H1 (cell line): ENCODE data around the gene TRIM7. TPM values are rescaled to one million over a fixed set of nuclear protein-coding genes. Genes with fewer than 3 reads are reported as not detected.

Source experiments
- CEBPB ChIP-seq: IDR thresholded peaks from 2 replicates; pipeline ENCODE4 v1.6.1; 2012; ENCODE audit warnings: low read depth, low read length
- CTBP2 ChIP-seq: IDR thresholded peaks from 2 replicates; pipeline ENCODE4 v1.7.0; 2011; ENCODE audit warnings: borderline replicate concordance, mild to moderate bottlenecking, moderate library complexity, mixed read lengths, low read length; ENCODE audit not compliant: insufficient read depth, insufficient read length
- FOSL1 ChIP-seq: IDR thresholded peaks from 2 replicates; pipeline ENCODE4 v1.6.1; 2011; ENCODE audit warnings: mild to moderate bottlenecking, low read depth, low read length, moderate library complexity; ENCODE audit not compliant: insufficient read depth
- SUZ12 ChIP-seq: fragments of 200-600 bp; sonication (generic); IDR thresholded peaks from 2 replicates; pipeline ENCODE4 v1.6.1; 2012; ENCODE audit warnings: mild to moderate bottlenecking, inconsistent platforms, low read length, moderate library complexity, mixed read lengths
- polyA plus RNA-seq, 7 experiments: library from polyadenylated mRNA; depleted of rRNA in 3 of 7; stranded (reverse) in 5 of 7; unstranded in 2 of 7; fragments of >200 nt in 5 of 7; fragments of 200-250 nt in 2 of 7; gene quantifications; 1 replicate in 5 of 7; 2 replicates in 1 of 7; 4 replicates in 1 of 7; pipeline versions ENCODE4 v1.2.1 to v1.2.3, GENCODE V29; 2011 to 2013; ENCODE audit warnings: missing spikeins in 2 of 7, mixed read lengths in 2 of 7
- total RNA-seq: library from RNA; stranded (reverse); fragmentation: NEBNext Ultra II Directional; extraction: Animal tissue kit (Norgen Biotek cat#: 25700); gene quantifications from 2 replicates; pipeline ENCODE4 v1.2.1, GENCODE V29; 2021
- TF ChIP-seq, protein P1 (sequence below): fragments of 300-600 bp; sonication (generic); IDR thresholded peaks from 2 replicates; pipeline ENCODE4 v1.7.1; 2012; ENCODE audit warnings: low read length, moderate library complexity, mild to moderate bottlenecking, inconsistent platforms; ENCODE audit not compliant: insufficient replicate concordance

The TRIM7 gene
- total and polyA plus RNA-seq, 2 of the 8 experiments (the other 6 are each of a cell fraction or from before 2014, with no cell fraction given) = 0.36 to 0.47 TPM

DNA sequence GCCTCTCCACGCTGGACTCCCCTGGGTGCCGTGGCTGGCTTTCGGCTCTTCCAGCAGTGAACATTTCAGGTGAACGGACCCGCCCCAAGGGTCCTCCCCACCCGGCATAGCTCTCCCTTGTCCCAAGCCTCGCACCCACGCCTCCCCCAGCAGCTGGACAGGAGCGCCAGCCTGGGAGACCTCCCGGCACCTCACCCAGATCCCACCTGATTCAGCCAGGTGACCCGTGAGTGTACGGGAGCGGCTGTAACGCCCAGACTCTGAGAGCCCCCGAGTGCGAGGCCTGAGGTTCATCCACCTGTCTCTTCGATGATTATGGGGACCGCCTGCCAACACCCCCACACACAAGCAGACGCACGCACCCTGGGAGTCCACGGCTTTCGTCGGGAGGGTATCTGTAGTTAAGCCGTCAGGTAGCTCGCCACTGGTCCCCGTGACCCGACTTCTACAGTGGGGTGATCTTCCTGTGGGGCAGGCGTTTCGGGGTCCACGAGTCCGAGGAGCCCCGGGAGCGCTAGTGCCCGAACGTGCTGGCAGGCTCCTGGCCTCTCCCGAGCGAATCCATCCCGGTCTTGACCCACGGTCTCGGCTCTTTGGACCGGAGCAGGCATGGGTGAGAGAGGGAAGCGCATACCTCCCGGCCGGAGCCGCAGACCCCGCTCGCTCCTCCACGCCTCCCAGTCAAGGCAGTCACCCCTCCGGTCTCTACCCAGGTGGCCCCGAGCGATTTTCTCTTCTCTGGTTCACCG, 14.9 kb downstream of the TRIM7 start (continued):
- TF ChIP-seq CTBP2 (no peak), CEBPB (no peak), SUZ12 (peak; percentile 91), FOSL1 (no peak)
- TF ChIP-seq, protein P1, sequence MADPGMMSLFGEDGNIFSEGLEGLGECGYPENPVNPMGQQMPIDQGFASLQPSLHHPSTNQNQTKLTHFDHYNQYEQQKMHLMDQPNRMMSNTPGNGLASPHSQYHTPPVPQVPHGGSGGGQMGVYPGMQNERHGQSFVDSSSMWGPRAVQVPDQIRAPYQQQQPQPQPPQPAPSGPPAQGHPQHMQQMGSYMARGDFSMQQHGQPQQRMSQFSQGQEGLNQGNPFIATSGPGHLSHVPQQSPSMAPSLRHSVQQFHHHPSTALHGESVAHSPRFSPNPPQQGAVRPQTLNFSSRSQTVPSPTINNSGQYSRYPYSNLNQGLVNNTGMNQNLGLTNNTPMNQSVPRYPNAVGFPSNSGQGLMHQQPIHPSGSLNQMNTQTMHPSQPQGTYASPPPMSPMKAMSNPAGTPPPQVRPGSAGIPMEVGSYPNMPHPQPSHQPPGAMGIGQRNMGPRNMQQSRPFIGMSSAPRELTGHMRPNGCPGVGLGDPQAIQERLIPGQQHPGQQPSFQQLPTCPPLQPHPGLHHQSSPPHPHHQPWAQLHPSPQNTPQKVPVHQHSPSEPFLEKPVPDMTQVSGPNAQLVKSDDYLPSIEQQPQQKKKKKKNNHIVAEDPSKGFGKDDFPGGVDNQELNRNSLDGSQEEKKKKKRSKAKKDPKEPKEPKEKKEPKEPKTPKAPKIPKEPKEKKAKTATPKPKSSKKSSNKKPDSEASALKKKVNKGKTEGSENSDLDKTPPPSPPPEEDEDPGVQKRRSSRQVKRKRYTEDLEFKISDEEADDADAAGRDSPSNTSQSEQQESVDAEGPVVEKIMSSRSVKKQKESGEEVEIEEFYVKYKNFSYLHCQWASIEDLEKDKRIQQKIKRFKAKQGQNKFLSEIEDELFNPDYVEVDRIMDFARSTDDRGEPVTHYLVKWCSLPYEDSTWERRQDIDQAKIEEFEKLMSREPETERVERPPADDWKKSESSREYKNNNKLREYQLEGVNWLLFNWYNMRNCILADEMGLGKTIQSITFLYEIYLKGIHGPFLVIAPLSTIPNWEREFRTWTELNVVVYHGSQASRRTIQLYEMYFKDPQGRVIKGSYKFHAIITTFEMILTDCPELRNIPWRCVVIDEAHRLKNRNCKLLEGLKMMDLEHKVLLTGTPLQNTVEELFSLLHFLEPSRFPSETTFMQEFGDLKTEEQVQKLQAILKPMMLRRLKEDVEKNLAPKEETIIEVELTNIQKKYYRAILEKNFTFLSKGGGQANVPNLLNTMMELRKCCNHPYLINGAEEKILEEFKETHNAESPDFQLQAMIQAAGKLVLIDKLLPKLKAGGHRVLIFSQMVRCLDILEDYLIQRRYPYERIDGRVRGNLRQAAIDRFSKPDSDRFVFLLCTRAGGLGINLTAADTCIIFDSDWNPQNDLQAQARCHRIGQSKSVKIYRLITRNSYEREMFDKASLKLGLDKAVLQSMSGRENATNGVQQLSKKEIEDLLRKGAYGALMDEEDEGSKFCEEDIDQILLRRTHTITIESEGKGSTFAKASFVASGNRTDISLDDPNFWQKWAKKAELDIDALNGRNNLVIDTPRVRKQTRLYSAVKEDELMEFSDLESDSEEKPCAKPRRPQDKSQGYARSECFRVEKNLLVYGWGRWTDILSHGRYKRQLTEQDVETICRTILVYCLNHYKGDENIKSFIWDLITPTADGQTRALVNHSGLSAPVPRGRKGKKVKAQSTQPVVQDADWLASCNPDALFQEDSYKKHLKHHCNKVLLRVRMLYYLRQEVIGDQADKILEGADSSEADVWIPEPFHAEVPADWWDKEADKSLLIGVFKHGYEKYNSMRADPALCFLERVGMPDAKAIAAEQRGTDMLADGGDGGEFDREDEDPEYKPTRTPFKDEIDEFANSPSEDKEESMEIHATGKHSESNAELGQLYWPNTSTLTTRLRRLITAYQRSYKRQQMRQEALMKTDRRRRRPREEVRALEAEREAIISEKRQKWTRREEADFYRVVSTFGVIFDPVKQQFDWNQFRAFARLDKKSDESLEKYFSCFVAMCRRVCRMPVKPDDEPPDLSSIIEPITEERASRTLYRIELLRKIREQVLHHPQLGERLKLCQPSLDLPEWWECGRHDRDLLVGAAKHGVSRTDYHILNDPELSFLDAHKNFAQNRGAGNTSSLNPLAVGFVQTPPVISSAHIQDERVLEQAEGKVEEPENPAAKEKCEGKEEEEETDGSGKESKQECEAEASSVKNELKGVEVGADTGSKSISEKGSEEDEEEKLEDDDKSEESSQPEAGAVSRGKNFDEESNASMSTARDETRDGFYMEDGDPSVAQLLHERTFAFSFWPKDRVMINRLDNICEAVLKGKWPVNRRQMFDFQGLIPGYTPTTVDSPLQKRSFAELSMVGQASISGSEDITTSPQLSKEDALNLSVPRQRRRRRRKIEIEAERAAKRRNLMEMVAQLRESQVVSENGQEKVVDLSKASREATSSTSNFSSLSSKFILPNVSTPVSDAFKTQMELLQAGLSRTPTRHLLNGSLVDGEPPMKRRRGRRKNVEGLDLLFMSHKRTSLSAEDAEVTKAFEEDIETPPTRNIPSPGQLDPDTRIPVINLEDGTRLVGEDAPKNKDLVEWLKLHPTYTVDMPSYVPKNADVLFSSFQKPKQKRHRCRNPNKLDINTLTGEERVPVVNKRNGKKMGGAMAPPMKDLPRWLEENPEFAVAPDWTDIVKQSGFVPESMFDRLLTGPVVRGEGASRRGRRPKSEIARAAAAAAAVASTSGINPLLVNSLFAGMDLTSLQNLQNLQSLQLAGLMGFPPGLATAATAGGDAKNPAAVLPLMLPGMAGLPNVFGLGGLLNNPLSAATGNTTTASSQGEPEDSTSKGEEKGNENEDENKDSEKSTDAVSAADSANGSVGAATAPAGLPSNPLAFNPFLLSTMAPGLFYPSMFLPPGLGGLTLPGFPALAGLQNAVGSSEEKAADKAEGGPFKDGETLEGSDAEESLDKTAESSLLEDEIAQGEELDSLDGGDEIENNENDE = no peak
